HL-60 (cell line): ENCODE data around the gene KRT73.

ENCODE experiments used
- CTCF ChIP-seq: IDR thresholded peaks from one replicate; pipeline ENCODE4 v1.5.1; 2011; ENCODE audit warnings: low read length, control low read depth, inconsistent platforms; ENCODE audit not compliant: insufficient read depth
- POLR2AphosphoS5 ChIP-seq: IDR thresholded peaks from 2 replicates; pipeline ENCODE4 v1.6.1; 2012; ENCODE audit warnings: low read depth

- no peak for TF ChIP-seq CTCF
- TF ChIP-seq POLR2AphosphoS5: no peak
These were observed 18.9 kb upstream of the KRT73 start for GRCh38 chr12:52637299-52637698.
